ENCODE results near the gene SH2D1B.

The SH2D1B gene

GRCh38 chr1:162368451-162368850 is 43.5 kb downstream of the SH2D1B start:
- Histone ChIP-seq H3K18ac (ENCODE audit: low read depth in 1 of 2, low read length in 2 of 2) (no peak overlapping the region), H3K9me3 (ENCODE audit: control insufficient read depth, low read length) (no peaks in the 10 kb centered on the region), H4K91ac (ENCODE audit: low read length) (no peak overlapping the region), H2BK5ac (ENCODE audit: low read depth, low read length, poor library complexity, severe bottlenecking) (no peak overlapping the region), H3K27me3 (ENCODE audit: control insufficient read depth in 1 of 2, insufficient read depth in 1 of 2, low read length in 2 of 2) (peaks cover 0 to 40% of the 10 kb centered on the region in 2 experiments), H2AFZ (ENCODE audit: low read depth, low read length) (no peak overlapping the region), H3K23ac (ENCODE audit: low read length in 2 of 2) (no peak overlapping the region), H3K79me1 (replicated peaks; ENCODE audit: low read length, poor library complexity, severe bottlenecking) (no peaks in the 10 kb centered on the region), H2BK12ac (ENCODE audit: low read length in 2 of 2) (no peak overlapping the region), H3K9ac (ENCODE audit: low read length) (no peak overlapping the region), H2BK120ac (ENCODE audit: low read depth, low read length) (no peak overlapping the region), H3K27ac (ENCODE audit: low read length, poor library complexity, severe bottlenecking) (no peak overlapping the region), H3K36me3 (ENCODE audit: control insufficient read depth in 1 of 2, insufficient read depth in 2 of 2, low read depth in 1 of 2, low read length in 2 of 2) (peaks cover 0 to 10% of the 10 kb centered on the region in 2 experiments), H2AK5ac (ENCODE audit: low read length, severe bottlenecking) (no peak overlapping the region), H3K14ac (ENCODE audit: low read length in 2 of 2) (no peak overlapping the region), H4K8ac (ENCODE audit: low read length) (no peak overlapping the region), H2BK15ac (ENCODE audit: low read depth, poor library complexity, severe bottlenecking) (no peak overlapping the region), H3K4ac (ENCODE audit: low read depth in 1 of 2, low read length in 2 of 2) (no peak overlapping the region), H3K4me3 (ENCODE audit: insufficient read depth in 1 of 2, low read depth in 1 of 2, low read length in 2 of 2) (no peak overlapping the region), H3K4me2 (ENCODE audit: low read length, poor library complexity, severe bottlenecking) (no peak overlapping the region), H3K4me1 (ENCODE audit: control insufficient read depth, insufficient read depth, low read depth, low read length) (peaks cover 20% of the 10 kb centered on the region)
- no peak for DNase-seq
- 78% methylated on average over 4 of the region's 4 CpGs for whole genome bisulfite sequencing

DNA sequence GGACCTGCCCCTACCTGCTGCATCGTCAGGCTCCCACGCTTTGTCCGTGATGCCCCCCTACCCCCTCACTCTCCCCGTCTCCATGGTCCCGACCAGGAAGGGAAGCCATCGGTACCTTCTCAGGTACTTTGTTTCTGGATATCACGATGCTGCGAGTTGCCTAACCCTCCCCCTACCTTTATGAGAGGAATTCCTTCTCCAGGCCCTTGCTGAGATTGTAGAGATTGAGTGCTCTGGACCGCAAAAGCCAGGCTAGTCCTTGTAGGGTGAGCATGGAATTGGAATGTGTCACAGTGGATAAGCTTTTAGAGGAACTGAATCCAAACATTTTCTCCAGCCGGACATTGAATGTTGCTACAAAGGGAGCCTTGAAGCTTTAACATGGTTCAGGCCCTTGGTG is 44.2 kb downstream of the SH2D1B start:
- Histone ChIP-seq H3K9ac (ENCODE audit: low read length) (no peak overlapping the region), H4K8ac (ENCODE audit: low read length) (no peak overlapping the region), H2BK15ac (ENCODE audit: low read depth, poor library complexity, severe bottlenecking) (no peak overlapping the region), H3K14ac (ENCODE audit: low read length in 2 of 2) (no peak overlapping the region), H3K9me3 (ENCODE audit: control insufficient read depth, low read length) (no peaks in the 10 kb centered on the region), H2BK12ac (ENCODE audit: low read length in 2 of 2) (no peak overlapping the region), H4K91ac (ENCODE audit: low read length) (peak overlapping the region; percentile 39), H3K27ac (ENCODE audit: low read length, poor library complexity, severe bottlenecking) (no peak overlapping the region), H3K36me3 (ENCODE audit: control insufficient read depth in 1 of 2, insufficient read depth in 2 of 2, low read depth in 1 of 2, low read length in 2 of 2) (peaks cover 0 to 10% of the 10 kb centered on the region in 2 experiments), H3K23ac (ENCODE audit: low read length in 2 of 2) (no peak overlapping the region), H3K4me2 (ENCODE audit: low read length, poor library complexity, severe bottlenecking) (no peak overlapping the region), H3K18ac (ENCODE audit: low read depth in 1 of 2, low read length in 2 of 2) (no peak overlapping the region), H3K4me1 (ENCODE audit: control insufficient read depth, insufficient read depth, low read depth, low read length) (peaks cover 14% of the 10 kb centered on the region), H3K27me3 (ENCODE audit: control insufficient read depth in 1 of 2, insufficient read depth in 1 of 2, low read length in 2 of 2) (peaks cover 0 to 45% of the 10 kb centered on the region in 2 experiments), H3K4ac (ENCODE audit: low read depth in 1 of 2, low read length in 2 of 2) (no peak overlapping the region), H3K4me3 (ENCODE audit: insufficient read depth in 1 of 2, low read depth in 1 of 2, low read length in 2 of 2) (no peak overlapping the region), H2BK5ac (ENCODE audit: low read depth, low read length, poor library complexity, severe bottlenecking) (no peak overlapping the region), H3K79me1 (replicated peaks; ENCODE audit: low read length, poor library complexity, severe bottlenecking) (no peaks in the 10 kb centered on the region), H2AFZ (ENCODE audit: low read depth, low read length) (no peak overlapping the region), H2AK5ac (ENCODE audit: low read length, severe bottlenecking) (no peak overlapping the region), H2BK120ac (ENCODE audit: low read depth, low read length) (no peak overlapping the region)
- DNase-seq: no peak
- 93% methylated on average over 8 of the region's 10 CpGs for WGBS

DNA sequence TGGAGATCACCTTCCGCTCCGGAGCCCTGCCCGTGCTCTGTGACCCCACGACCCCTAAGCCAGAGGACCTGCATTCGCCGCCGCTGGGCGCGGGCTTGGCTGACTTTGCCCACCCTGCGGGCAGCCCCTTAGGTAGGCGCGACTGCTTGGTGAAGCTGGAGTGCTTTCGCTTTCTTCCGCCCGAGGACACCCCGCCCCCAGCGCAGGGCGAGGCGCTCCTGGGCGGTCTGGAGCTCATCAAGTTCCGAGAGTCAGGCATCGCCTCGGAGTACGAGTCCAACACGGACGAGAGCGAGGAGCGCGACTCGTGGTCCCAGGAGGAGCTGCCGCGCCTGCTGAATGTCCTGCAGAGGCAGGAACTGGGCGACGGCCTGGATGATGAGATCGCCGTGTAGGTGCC is 44.9 kb downstream of the SH2D1B start:
- Histone ChIP-seq H3K23ac (ENCODE audit: low read length in 2 of 2) (no peak overlapping the region), H2AFZ (ENCODE audit: low read depth, low read length) (no peak overlapping the region), H3K79me1 (replicated peaks; ENCODE audit: low read length, poor library complexity, severe bottlenecking) (no peaks in the 10 kb centered on the region), H3K4me3 (ENCODE audit: insufficient read depth in 1 of 2, low read depth in 1 of 2, low read length in 2 of 2) (peak overlapping the region in 1 of 2 experiments; percentile 81), H3K9ac (ENCODE audit: low read length) (peak overlapping the region; percentile 15), H3K9me3 (ENCODE audit: control insufficient read depth, low read length) (no peaks in the 10 kb centered on the region), H4K91ac (ENCODE audit: low read length) (no peak overlapping the region), H2BK15ac (ENCODE audit: low read depth, poor library complexity, severe bottlenecking) (no peak overlapping the region), H3K14ac (ENCODE audit: low read length in 2 of 2) (no peak overlapping the region), H2BK120ac (ENCODE audit: low read depth, low read length) (no peak overlapping the region), H3K4me1 (ENCODE audit: control insufficient read depth, insufficient read depth, low read depth, low read length) (peaks cover 7% of the 10 kb centered on the region), H3K4me2 (ENCODE audit: low read length, poor library complexity, severe bottlenecking) (no peak overlapping the region), H2BK12ac (ENCODE audit: low read length in 2 of 2) (no peak overlapping the region), H3K4ac (ENCODE audit: low read depth in 1 of 2, low read length in 2 of 2) (no peak overlapping the region), H2AK5ac (ENCODE audit: low read length, severe bottlenecking) (no peak overlapping the region), H3K27ac (ENCODE audit: low read length, poor library complexity, severe bottlenecking) (no peak overlapping the region), H4K8ac (ENCODE audit: low read length) (no peak overlapping the region), H3K36me3 (ENCODE audit: control insufficient read depth in 1 of 2, insufficient read depth in 2 of 2, low read depth in 1 of 2, low read length in 2 of 2) (peaks cover 0 to 10% of the 10 kb centered on the region in 2 experiments), H2BK5ac (ENCODE audit: low read depth, low read length, poor library complexity, severe bottlenecking) (no peak overlapping the region), H3K18ac (ENCODE audit: low read depth in 1 of 2, low read length in 2 of 2) (no peak overlapping the region), H3K27me3 (ENCODE audit: control insufficient read depth in 1 of 2, insufficient read depth in 1 of 2, low read length in 2 of 2) (peaks cover 0 to 46% of the 10 kb centered on the region in 2 experiments)
- WGBS: 97% methylated on average over 36 of the region's 36 CpGs
- no peak for DNase-seq

- Histone ChIP-seq H2AFZ (ENCODE audit: low read depth, low read length) (no peak overlapping the region), H3K9ac (ENCODE audit: low read length) (peak overlapping the region; percentile 15), H4K91ac (ENCODE audit: low read length) (no peak overlapping the region), H3K4ac (ENCODE audit: low read depth in 1 of 2, low read length in 2 of 2) (no peak overlapping the region), H3K14ac (ENCODE audit: low read length in 2 of 2) (no peak overlapping the region), H3K4me1 (ENCODE audit: control insufficient read depth, insufficient read depth, low read depth, low read length) (peaks cover 7% of the 10 kb centered on the region), H2BK15ac (ENCODE audit: low read depth, poor library complexity, severe bottlenecking) (no peak overlapping the region), H3K27me3 (ENCODE audit: control insufficient read depth in 1 of 2, insufficient read depth in 1 of 2, low read length in 2 of 2) (peaks cover 0 to 46% of the 10 kb centered on the region in 2 experiments), H2BK5ac (ENCODE audit: low read depth, low read length, poor library complexity, severe bottlenecking) (no peak overlapping the region), H3K79me1 (replicated peaks; ENCODE audit: low read length, poor library complexity, severe bottlenecking) (no peaks in the 10 kb centered on the region), H3K9me3 (ENCODE audit: control insufficient read depth, low read length) (no peaks in the 10 kb centered on the region), H3K36me3 (ENCODE audit: control insufficient read depth in 1 of 2, insufficient read depth in 2 of 2, low read depth in 1 of 2, low read length in 2 of 2) (peaks cover 0 to 10% of the 10 kb centered on the region in 2 experiments), H4K8ac (ENCODE audit: low read length) (no peak overlapping the region), H2AK5ac (ENCODE audit: low read length, severe bottlenecking) (no peak overlapping the region), H2BK120ac (ENCODE audit: low read depth, low read length) (no peak overlapping the region), H3K4me2 (ENCODE audit: low read length, poor library complexity, severe bottlenecking) (no peak overlapping the region), H3K23ac (ENCODE audit: low read length in 2 of 2) (no peak overlapping the region), H3K27ac (ENCODE audit: low read length, poor library complexity, severe bottlenecking) (no peak overlapping the region), H3K18ac (ENCODE audit: low read depth in 1 of 2, low read length in 2 of 2) (no peak overlapping the region), H3K4me3 (ENCODE audit: insufficient read depth in 1 of 2, low read depth in 1 of 2, low read length in 2 of 2) (peak overlapping the region in 1 of 2 experiments; percentile 81), H2BK12ac (ENCODE audit: low read length in 2 of 2) (no peak overlapping the region)
- DNase-seq: no peak
- 94% methylated on average over 7 of the region's 9 CpGs for WGBS
These were observed 45.3 kb downstream of the SH2D1B start for GRCh38 chr1:162366671-162367070.
